HepG2 (cell line): ENCODE data around the gene IGFALS. TPM values are rescaled to one million over a fixed set of nuclear protein-coding genes. Genes with fewer than 3 reads are reported as not detected.

Experiments used
- EZH2 ChIP-seq: conservative IDR thresholded peaks from 2 replicates; pipeline ENCODE4 v1.6.1; 2012; ENCODE audit warnings: mild to moderate bottlenecking, low read depth, low read length, moderate library complexity
- FOXO1 ChIP-seq: sonication (generic); formaldehyde crosslinking; IDR thresholded peaks from 2 replicates; pipeline ENCODE4 v1.4.0; 2020; ENCODE audit warnings: missing genetic modification reagents
- GATA4 ChIP-seq: sonication (generic); IDR thresholded peaks from 2 replicates; pipeline ENCODE4 v1.6.1; 2016; ENCODE audit warnings: antibody characterized with exemption, low read depth, borderline replicate concordance
- GTF3A ChIP-seq: sonication (generic); formaldehyde crosslinking; conservative IDR thresholded peaks from 2 replicates; pipeline ENCODE4 v1.4.0; 2020; ENCODE audit warnings: mild to moderate bottlenecking, missing genetic modification reagents
- HIVEP1 ChIP-seq: sonication (generic); formaldehyde crosslinking; IDR thresholded peaks from 2 replicates; pipeline ENCODE4 v1.4.0; 2020; ENCODE audit warnings: mild to moderate bottlenecking, missing genetic modification reagents
- JUNB ChIP-seq: sonication (generic); formaldehyde crosslinking; IDR thresholded peaks from 2 replicates; pipeline ENCODE4 v1.8.0; 2022; ENCODE audit warnings: missing genetic modification reagents, mild to moderate bottlenecking, borderline replicate concordance
- MAX ChIP-seq: IDR thresholded peaks from 2 replicates; pipeline ENCODE4 v1.6.1; 2012; ENCODE audit warnings: inconsistent platforms
- PHF21A ChIP-seq: sonication (generic); formaldehyde crosslinking; IDR thresholded peaks from 2 replicates; pipeline ENCODE4 v1.5.0; 2020; ENCODE audit warnings: mild to moderate bottlenecking, missing genetic modification reagents
- RBM22 ChIP-seq: fragments of 200-400 bp; formaldehyde crosslinking; optimal IDR thresholded peaks from 2 replicates; pipeline ENCODE3; 2017; ENCODE audit warnings: mild to moderate bottlenecking, low read length, moderate library complexity
- SETDB1 ChIP-seq: sonication (generic); formaldehyde crosslinking; IDR thresholded peaks from 2 replicates; pipeline ENCODE4 v1.5.1; 2020; ENCODE audit warnings: missing genetic modification reagents, mild to moderate bottlenecking, borderline replicate concordance
- SRSF4 ChIP-seq: fragments of 200-400 bp; formaldehyde crosslinking; IDR thresholded peaks from one replicate; pipeline ENCODE4 v1.6.1; 2018; ENCODE audit warnings: mild to moderate bottlenecking, low read depth, low read length, moderate library complexity; ENCODE audit not compliant: poor library complexity, severe bottlenecking
- ZBTB25 ChIP-seq: IDR thresholded peaks from 2 replicates; pipeline ENCODE4 v1.6.1; 2018; ENCODE audit warnings: missing genetic modification reagents
- ZHX1 ChIP-seq: sonication (generic); formaldehyde crosslinking; IDR thresholded peaks from 2 replicates; pipeline ENCODE4 v1.8.1; 2022; ENCODE audit warnings: low read depth, mild to moderate bottlenecking, missing genetic modification reagents
- ZNF251 ChIP-seq: sonication (generic); formaldehyde crosslinking; IDR thresholded peaks from 2 replicates; pipeline ENCODE4 v1.9.0; 2021; ENCODE audit warnings: mild to moderate bottlenecking, missing genetic modification reagents
- ZNF263 ChIP-seq: sonication (generic); formaldehyde crosslinking; IDR thresholded peaks from 2 replicates; pipeline ENCODE4 v1.4.0; 2020; ENCODE audit warnings: missing genetic modification reagents
- ZNF367 ChIP-seq: sonication (generic); formaldehyde crosslinking; IDR thresholded peaks from 2 replicates; pipeline ENCODE4 v1.4.0; 2020; ENCODE audit warnings: missing genetic modification reagents, borderline replicate concordance
- ZNF431 ChIP-seq: sonication (generic); formaldehyde crosslinking; IDR thresholded peaks from 2 replicates; pipeline ENCODE4 v1.9.0; 2022; ENCODE audit warnings: missing genetic modification reagents, low read depth, mild to moderate bottlenecking, borderline replicate concordance
- ZNF563 ChIP-seq: sonication (generic); formaldehyde crosslinking; IDR thresholded peaks from 2 replicates; pipeline ENCODE4 v1.8.0; 2022; ENCODE audit warnings: mild to moderate bottlenecking, moderate library complexity, missing genetic modification reagents
- ZNF574 ChIP-seq: sonication (generic); formaldehyde crosslinking; IDR thresholded peaks from 2 replicates; pipeline ENCODE4 v1.4.0; 2020; ENCODE audit warnings: missing genetic modification reagents
- ZNF598 ChIP-seq: sonication (generic); formaldehyde crosslinking; IDR thresholded peaks from 2 replicates; pipeline ENCODE4 v1.5.1; 2020; ENCODE audit warnings: mild to moderate bottlenecking, missing genetic modification reagents, borderline replicate concordance
- ZNF607 ChIP-seq: sonication (generic); formaldehyde crosslinking; IDR thresholded peaks from 2 replicates; pipeline ENCODE4 v1.5.1; 2020; ENCODE audit warnings: missing genetic modification reagents, mild to moderate bottlenecking, borderline replicate concordance
- ZNF75D ChIP-seq: sonication (generic); formaldehyde crosslinking; IDR thresholded peaks from 2 replicates; pipeline ENCODE4 v1.8.1; 2023; ENCODE audit warnings: missing genetic modification reagents, mild to moderate bottlenecking, borderline replicate concordance
- polyA plus RNA-seq, 8 experiments: library from polyadenylated mRNA; depleted of rRNA in 3 of 8; stranded (reverse) in 7 of 8; unstranded in 1 of 8; fragments of >200 nt; fragmentation: Illumina TruSeq in 4 of 8; extraction: Trizol in 4 of 8; gene quantifications; 2 replicates each; pipeline versions ENCODE4 v1.2.1 to v1.2.3, GENCODE V29; 2011 to 2016; ENCODE audit warnings: low read depth in 4 of 8, missing spikeins in 1 of 8, mixed read lengths in 1 of 8; ENCODE audit not compliant: insufficient read depth in 1 of 8
- total RNA-seq, 5 experiments: library from RNA; depleted of rRNA; stranded (reverse); fragments of >200 nt; fragmentation: Illumina TruSeq; extraction: Trizol; gene quantifications; 2 replicates each; pipeline ENCODE4 v1.2.3, GENCODE V29; 2016; ENCODE audit warnings: low read depth in 1 of 5

Gene IGFALS
- total and polyA plus RNA-seq, 2 of the 13 experiments (the other 11 are each of a cell fraction or from before 2014, with no cell fraction given) = 0.34 to 2.4 TPM

DNA sequence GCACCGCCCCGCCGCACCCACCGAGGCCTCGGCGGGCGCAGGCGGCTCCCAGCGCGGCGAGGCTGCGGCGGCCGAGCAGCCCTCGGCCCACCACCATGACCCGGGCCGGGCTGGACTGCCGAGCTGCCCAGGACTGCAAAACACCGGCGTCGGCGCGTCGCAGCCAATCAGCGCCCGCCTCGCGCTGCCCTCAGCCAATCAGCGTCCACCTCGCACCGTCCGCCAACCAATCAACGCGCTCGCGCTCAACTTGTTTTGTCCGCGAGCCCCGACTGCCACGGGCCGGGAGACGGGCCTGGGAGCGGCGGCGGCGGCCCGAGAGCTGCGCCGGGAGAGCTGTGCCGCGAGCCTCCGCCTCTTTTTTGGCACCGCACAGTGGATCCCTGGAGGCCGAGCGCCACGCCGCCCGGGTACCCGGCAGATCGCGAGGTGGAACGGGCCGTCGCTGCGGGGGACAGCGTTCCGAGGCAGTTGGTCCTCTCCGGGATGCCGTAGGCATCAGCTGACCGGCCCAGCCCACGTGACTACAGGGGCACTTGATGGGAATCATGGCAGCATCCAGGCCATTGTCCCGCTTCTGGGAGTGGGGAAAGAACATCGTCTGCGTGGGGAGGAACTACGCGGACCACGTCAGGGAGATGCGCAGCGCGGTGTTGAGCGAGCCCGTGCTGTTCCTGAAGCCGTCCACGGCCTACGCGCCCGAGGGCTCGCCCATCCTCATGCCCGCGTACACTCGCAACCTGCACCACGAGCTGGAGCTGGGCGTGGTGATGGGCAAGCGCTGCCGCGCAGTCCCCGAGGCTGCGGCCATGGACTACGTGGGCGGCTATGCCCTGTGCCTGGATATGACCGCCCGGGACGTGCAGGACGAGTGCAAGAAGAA, 33.4 kb upstream of the IGFALS start, which contains the start of the genes FAHD1 and HAGH (continued):
- peak; percentile 80; the same call in 1 of the 2 replicates for TF ChIP-seq ZBTB25
- no peak for TF ChIP-seq ZNF431 (CRISPR knock-in tag)
- peak; percentile 84 for TF ChIP-seq ZNF607 (CRISPR knock-in tag)
- TF ChIP-seq ZNF251 = no peak
- TF ChIP-seq ZHX1 = peak; percentile 84; the same call in 1 of the 2 replicates
- peak; percentile 75; the same call in 1 of the 2 replicates for TF ChIP-seq ZNF563
- TF ChIP-seq HIVEP1 (CRISPR knock-in tag) = peak; percentile 79
- peak; percentile 40; the same call in 1 of the 2 replicates for TF ChIP-seq GTF3A (CRISPR knock-in tag)
- TF ChIP-seq SETDB1 (CRISPR knock-in tag) = no peak
- peak; percentile 58; the same call in 1 of the 2 replicates for TF ChIP-seq JUNB (CRISPR knock-in tag)
- TF ChIP-seq RBM22 = no peak
- peak; percentile 91; the same call in 1 of the 2 replicates for TF ChIP-seq ZNF598
- peak; percentile 93 for TF ChIP-seq MAX
- TF ChIP-seq ZNF574 (CRISPR knock-in tag) = peak; percentile 88
- TF ChIP-seq ZNF367 (CRISPR knock-in tag) = no peak
- TF ChIP-seq ZNF75D = no peak
- TF ChIP-seq ZNF263 = no peak; the same call in none of the 2 replicates
- TF ChIP-seq FOXO1 = no peak
- peak; percentile 97 for TF ChIP-seq PHF21A (CRISPR knock-in tag)
- no peak for TF ChIP-seq SRSF4
- TF ChIP-seq GATA4 = no peak
- no peak for TF ChIP-seq EZH2
